Natural killer cell treated with Interleukin-12 subunit alpha and Interleukin-12 subunit beta and Interleukin-15 and Interleukin-18, amount 100 ng/mL, for 72 hours (primary cell): ENCODE measurements around the gene UBE2L5. TPM values are rescaled to one million over a fixed set of nuclear protein-coding genes. Genes with fewer than 3 reads are reported as not detected.
A peak's percentile ranks its signal among the peaks of the same experiment; 100 is the strongest.

Experiments used
- ATAC-seq, 2 donors: fragments of 150-1000 bp; cut with Tn5 transposase in 1 of 2; sonication (Bioruptor Pico), chemical (Tn5 transposase) in 1 of 2; 2 replicates each; pipeline ENCODE4 v1.10.0; 2021
- DNase-seq: peaks from one replicate; pipeline ENCODE4 v3.0.0; 2022; ENCODE audit warnings: low spot score
- H3K27ac Mint-ChIP-seq, 2 donors: 1 replicate in 1 of 2; 2 replicates in 1 of 2; pipeline ENCODE4 v1.8.0; 2022; ENCODE audit warnings: mixed read lengths in 2 of 2, mild to moderate bottlenecking in 1 of 2, moderate library complexity in 1 of 2
- H3K27me3 Mint-ChIP-seq, 2 donors: 1 replicate in 1 of 2; 2 replicates in 1 of 2; pipeline ENCODE4 v1.8.0; 2022; ENCODE audit warnings: mixed read lengths in 2 of 2
- H3K36me3 Mint-ChIP-seq: one replicate; pipeline ENCODE4 v1.8.0; 2022; ENCODE audit warnings: mixed read lengths
- H3K4me1 Mint-ChIP-seq, 2 donors: 1 replicate in 1 of 2; 2 replicates in 1 of 2; pipeline ENCODE4 v1.8.0; 2022; ENCODE audit warnings: low read depth in 2 of 2, mixed read lengths in 2 of 2, mild to moderate bottlenecking in 1 of 2
- H3K4me3 Mint-ChIP-seq: one replicate; pipeline ENCODE4 v1.8.0; 2022; ENCODE audit warnings: mixed read lengths
- H3K9me3 Mint-ChIP-seq: 2 replicates; pipeline ENCODE4 v1.8.0; 2022; ENCODE audit warnings: mixed read lengths
- total RNA-seq, 2 donors: library from RNA; stranded (reverse); gene quantifications; one replicate each; pipeline ENCODE4 v1.2.3, GENCODE V29; 2022

UBE2L5 gene
- total RNA-seq, 2 donors from 2014 or later, result not detected

GRCh38 chr13:30413842-30414241 lies 8.5 kb upstream of the UBE2L5 start:
- no peaks in the 10 kb centered on the region for H3K36me3 Mint-ChIP-seq
- no peak overlapping the region for H3K4me3 Mint-ChIP-seq
- H3K4me1 Mint-ChIP-seq, result peaks cover 0 to 3% of the 10 kb centered on the region in 2 donors
- no peak for ATAC-seq
- DNase-seq, result no peak
- H3K27me3 Mint-ChIP-seq, result no peaks in the 10 kb centered on the region
- H3K9me3 Mint-ChIP-seq, result no peaks in the 10 kb centered on the region
- H3K27ac Mint-ChIP-seq, result no peak overlapping the region

- no peaks in the 10 kb centered on the region for H3K36me3 Mint-ChIP-seq
- DNase-seq (no peak), ATAC-seq (no peak)
- no peaks in the 10 kb centered on the region for H3K27me3 Mint-ChIP-seq
- H3K9me3 Mint-ChIP-seq, result no peaks in the 10 kb centered on the region
- H3K4me1 Mint-ChIP-seq, result no peaks in the 10 kb centered on the region
- H3K4me3 Mint-ChIP-seq, result no peak overlapping the region
- H3K27ac Mint-ChIP-seq, result no peak overlapping the region
These were observed 6.8 kb upstream of the UBE2L5 start for GRCh38 chr13:30415430-30416030.

DNA sequence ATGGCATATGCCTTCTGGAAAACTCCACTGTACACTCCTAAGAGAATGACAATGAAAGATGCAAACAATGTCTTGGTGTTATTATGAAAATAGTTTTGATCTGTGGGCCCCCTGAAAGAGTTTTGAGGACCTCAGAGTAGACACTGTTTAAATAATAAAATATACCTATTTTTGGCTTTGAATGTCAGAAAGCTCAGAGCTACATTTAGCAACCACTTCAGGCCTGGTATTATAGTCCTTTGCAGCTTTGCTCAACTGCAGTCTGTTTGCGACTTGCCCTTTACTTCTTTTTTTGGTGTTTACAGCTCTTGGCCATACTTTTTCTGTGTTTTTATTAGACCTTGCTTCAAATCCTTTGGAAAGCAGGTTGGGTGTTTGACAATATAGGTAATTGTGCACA lies 5.8 kb upstream of the UBE2L5 start:
- H3K4me1 Mint-ChIP-seq, result peaks cover 5 to 8% of the 10 kb centered on the region in 2 donors
- no peak overlapping the region for H3K27ac Mint-ChIP-seq

DNA sequence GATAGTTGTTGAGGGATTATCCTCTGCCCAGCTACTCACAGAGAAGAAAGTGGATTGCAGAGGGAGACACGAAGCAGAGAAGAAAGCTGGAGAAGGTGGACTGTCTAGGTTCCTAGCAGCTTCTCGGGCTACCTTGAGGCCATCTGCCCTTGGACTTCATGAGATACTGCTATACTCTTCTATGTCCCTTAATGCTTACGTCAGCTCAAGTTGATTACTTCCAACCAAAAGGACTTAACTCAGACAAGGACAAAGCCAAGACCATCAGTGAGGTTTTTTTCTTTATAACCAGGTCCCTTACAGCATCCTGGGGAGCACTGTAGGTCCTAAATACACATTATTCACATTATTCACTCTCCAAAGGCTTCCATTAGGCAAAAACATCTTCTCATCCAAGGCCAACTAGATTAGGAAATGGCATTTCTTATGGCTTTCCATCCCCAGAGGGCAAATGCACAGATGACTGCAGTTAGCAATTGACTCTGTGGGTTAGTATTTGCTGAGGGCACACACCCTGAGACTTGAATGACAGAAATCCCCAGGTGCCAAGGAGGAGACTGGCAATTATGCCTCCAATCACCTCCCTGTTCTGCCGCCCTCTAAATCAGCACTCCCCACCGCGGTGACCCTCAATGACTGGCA lies 4.1 kb upstream of the UBE2L5 start:
- no peak for DNase-seq
- H3K4me1 Mint-ChIP-seq, result peaks cover 12% of the 10 kb centered on the region in 2 donors
- H3K9me3 Mint-ChIP-seq, result no peaks in the 10 kb centered on the region
- no peak overlapping the region for H3K27ac Mint-ChIP-seq
- no peak overlapping the region for H3K4me3 Mint-ChIP-seq
- H3K27me3 Mint-ChIP-seq, result no peaks in the 10 kb centered on the region
- no peak for ATAC-seq
- no peaks in the 10 kb centered on the region for H3K36me3 Mint-ChIP-seq

More for the DNA sequence above, 5.8 kb upstream of the UBE2L5 start:
- Mint-ChIP-seq H3K4me3 (no peak overlapping the region), H3K9me3 (no peaks in the 10 kb centered on the region), H3K36me3 (no peaks in the 10 kb centered on the region), H3K27me3 (no peaks in the 10 kb centered on the region)
- ATAC-seq (no peak), DNase-seq (no peak)

DNA sequence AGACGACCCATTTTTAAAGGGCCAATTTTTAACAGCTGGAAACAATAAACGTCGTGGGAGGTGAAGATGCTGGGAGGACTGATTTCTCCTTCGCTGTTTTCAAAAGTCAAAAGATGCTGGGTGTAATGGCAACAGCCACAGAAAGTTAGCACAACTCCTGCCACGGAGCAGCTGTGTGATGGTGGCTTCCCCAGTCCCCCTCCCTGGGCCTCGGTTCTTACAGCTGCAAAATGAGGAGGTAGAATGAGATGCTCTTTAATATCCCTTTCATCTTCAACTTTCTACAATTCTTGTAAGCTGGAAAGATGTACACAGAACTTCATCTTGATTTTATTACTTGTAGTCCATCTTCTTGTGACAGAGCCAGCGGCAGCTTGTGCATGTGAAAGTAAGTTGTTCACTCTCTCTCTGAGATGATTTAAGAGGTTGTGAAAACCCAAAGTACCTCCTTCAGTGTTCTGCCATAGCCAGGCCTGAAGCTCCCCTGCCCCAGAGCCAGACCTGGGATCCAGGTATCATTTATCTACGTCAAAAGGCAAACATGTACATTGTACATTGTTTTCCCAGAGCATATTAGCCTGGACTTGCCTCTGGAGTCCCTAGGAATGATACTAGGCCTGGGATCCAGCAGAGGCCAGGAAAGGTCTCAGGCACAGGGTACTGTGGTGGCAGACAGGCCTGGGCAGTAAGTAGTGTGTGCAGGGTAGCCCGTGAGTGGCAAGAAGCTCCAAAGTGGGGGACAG lies 3.4 kb upstream of the UBE2L5 start:
- ATAC-seq, result no peak
- Mint-ChIP-seq H3K9me3 (no peaks in the 10 kb centered on the region), H3K4me1 (peaks cover 12% of the 10 kb centered on the region in 2 donors), H3K36me3 (no peaks in the 10 kb centered on the region), H3K4me3 (no peak overlapping the region), H3K27me3 (no peaks in the 10 kb centered on the region), H3K27ac (no peak overlapping the region)
- DNase-seq, result no peak

- H3K9me3 Mint-ChIP-seq, result no peaks in the 10 kb centered on the region
- H3K4me1 Mint-ChIP-seq, result peaks cover 12% of the 10 kb centered on the region in 2 donors
- peak; percentile 58 to 75 for ATAC-seq
- H3K27ac Mint-ChIP-seq, result peak overlapping the region in 1 of 2 donors; percentile 47
- DNase-seq, result peak; percentile 67
- peak overlapping the region; percentile 68 for H3K4me3 Mint-ChIP-seq
- no peaks in the 10 kb centered on the region for H3K36me3 Mint-ChIP-seq
- H3K27me3 Mint-ChIP-seq, result no peaks in the 10 kb centered on the region
These were observed 920 bp upstream of the UBE2L5 start for GRCh38 chr13:30421093-30422053.

- H3K27ac Mint-ChIP-seq, result no peak overlapping the region
- H3K4me3 Mint-ChIP-seq, result no peak overlapping the region
- H3K9me3 Mint-ChIP-seq, result no peaks in the 10 kb centered on the region
- H3K36me3 Mint-ChIP-seq, result no peaks in the 10 kb centered on the region
- peaks cover 12% of the 10 kb centered on the region in 2 donors for H3K4me1 Mint-ChIP-seq
- no peak for DNase-seq
- H3K27me3 Mint-ChIP-seq, result no peaks in the 10 kb centered on the region
- no peak for ATAC-seq
These were observed 1.6 kb downstream of the UBE2L5 start for GRCh38 chr13:30423891-30424290.

DNA sequence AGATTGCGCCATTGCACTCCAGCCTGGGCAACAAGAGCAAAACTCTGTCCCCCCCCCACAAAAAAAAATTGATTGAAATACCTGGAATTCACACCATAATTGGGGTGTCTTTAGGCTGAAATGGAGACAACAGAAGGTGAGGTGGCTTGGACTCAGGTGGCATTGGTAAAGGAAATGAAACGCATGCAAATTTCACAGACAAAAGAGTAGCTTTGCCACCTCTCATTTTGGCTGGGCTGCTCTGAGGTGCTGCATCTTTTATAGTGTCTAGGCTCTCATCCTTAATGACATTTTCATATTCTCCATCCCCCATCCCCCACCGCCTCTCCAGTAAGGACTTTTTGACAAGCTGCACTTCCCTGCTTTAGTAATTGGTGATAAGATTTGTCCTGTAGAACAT lies 6.9 kb downstream of the UBE2L5 start:
- ATAC-seq, result no peak
- Mint-ChIP-seq H3K27ac (no peak overlapping the region), H3K4me3 (no peak overlapping the region), H3K9me3 (no peaks in the 10 kb centered on the region), H3K27me3 (peaks cover 3 to 7% of the 10 kb centered on the region in 2 donors), H3K36me3 (no peaks in the 10 kb centered on the region), H3K4me1 (peaks cover 0 to 8% of the 10 kb centered on the region in 2 donors)
- DNase-seq, result no peak

DNA sequence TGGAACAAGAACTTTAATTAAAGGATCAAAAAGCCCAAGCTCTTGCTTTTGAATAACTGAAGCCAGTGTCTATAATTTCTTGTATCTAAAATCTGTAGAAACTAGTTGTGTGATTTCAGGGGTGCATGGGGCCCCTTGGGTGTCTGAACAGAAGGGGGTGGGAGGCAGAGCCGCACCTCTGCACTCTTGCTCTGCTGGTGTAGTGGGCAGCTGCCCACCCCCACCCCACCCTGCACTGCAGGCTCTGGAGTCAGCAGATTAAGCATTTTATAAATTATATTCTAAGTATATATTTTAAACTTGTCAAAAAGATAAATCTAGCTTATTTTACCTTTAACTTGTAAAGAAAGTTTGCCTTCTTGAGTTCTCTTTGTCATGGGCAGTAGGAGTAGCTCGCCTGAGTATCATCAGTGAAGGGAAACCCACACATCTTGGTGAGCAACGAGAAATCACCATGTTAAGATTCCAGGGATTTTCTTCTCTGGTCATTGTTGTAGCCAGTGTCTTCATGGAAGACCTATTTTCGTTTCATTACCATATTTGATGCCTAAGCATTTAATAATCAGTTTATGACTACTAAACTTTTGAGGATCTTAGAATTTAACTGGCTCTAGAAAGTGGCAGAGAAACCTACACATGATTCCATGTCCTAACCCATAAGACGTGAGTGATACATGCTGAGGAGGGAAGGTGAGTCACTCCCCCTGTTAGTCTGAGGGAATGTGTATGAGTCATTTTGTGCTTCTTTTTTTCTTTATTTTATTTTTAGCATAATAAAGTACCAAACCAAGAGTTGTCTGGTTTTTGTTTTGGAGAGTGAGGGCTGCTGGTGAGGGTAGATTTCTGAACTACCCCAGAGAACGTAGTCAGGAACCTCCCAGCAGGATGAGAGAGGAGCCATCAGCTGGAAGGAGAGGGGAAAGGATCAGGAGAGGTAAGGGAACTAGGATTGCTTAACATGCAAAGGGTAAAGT lies 7.7 kb downstream of the UBE2L5 start:
- Mint-ChIP-seq H3K4me3 (peak overlapping the region; percentile 71), H3K9me3 (no peaks in the 10 kb centered on the region), H3K4me1 (peaks cover 0 to 8% of the 10 kb centered on the region in 2 donors), H3K27me3 (peaks cover 3 to 7% of the 10 kb centered on the region in 2 donors), H3K36me3 (no peaks in the 10 kb centered on the region), H3K27ac (peak overlapping the region in 1 of 2 donors; percentile 34)
- no peak for DNase-seq
- ATAC-seq, result peak; percentile 55 to 88

GRCh38 chr13:30431269-30431940 lies 9.1 kb downstream of the UBE2L5 start:
- Mint-ChIP-seq H3K4me1 (peaks cover 0 to 8% of the 10 kb centered on the region in 2 donors), H3K27me3 (peaks cover 5 to 7% of the 10 kb centered on the region in 2 donors), H3K4me3 (no peak overlapping the region)

DNA sequence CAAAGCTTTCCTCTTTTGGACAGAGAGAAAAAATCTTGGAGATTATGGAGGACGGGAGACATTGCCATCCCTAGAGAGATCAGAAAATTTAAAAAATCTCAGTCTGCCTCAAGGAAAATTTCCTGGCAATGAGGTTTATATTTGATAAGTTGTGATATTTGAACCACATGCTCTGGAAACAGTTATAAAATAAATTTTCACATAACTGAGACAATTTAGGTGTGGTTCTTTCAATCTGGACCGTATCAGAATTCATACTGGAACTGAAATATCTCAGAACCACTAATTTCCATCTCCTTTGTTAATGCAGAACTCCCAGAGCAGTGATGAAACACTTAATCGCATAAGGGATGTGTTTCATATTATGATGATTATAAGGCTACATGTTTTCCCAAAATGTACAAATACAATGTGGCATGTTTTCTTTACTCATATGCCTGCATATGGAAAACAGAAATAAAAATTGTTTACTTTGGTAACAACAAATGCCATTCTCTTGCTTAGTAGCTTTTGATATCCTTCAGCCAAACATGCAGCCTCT lies 13.7 kb downstream of the UBE2L5 start:
- ATAC-seq (no peak), DNase-seq (no peak)
- H3K27ac Mint-ChIP-seq, result no peak overlapping the region
- H3K4me3 Mint-ChIP-seq, result no peak overlapping the region
- H3K36me3 Mint-ChIP-seq, result no peaks in the 10 kb centered on the region
- H3K27me3 Mint-ChIP-seq, result peaks cover 0 to 6% of the 10 kb centered on the region in 2 donors
- peaks cover 0 to under 1% of the 10 kb centered on the region in 2 donors for H3K4me1 Mint-ChIP-seq
- no peaks in the 10 kb centered on the region for H3K9me3 Mint-ChIP-seq

More at GRCh38 chr13:30431269-30431940, 9.1 kb downstream of the UBE2L5 start:
- Mint-ChIP-seq H3K9me3 (no peaks in the 10 kb centered on the region), H3K36me3 (no peaks in the 10 kb centered on the region), H3K27ac (no peak overlapping the region)
- no peak for ATAC-seq
- no peak for DNase-seq

DNA sequence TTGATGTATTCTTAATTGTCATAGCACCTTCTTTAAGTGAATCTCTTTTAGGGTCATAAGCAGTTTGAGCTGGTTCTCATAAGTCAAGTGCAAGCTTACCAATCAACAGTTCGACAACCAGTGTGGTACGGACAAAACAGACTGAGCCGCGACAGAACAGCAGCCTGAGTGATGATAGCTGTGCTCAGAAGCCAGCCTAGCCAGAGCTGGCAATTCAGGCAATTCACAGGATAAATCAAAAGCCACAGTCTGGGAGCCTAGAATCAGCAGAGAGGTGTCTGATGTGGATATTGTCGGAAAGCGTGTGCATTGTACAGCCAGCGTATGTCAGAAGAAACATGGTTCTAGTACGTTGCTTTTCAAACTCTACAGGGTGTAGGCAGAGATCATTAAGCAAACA lies 14.9 kb downstream of the UBE2L5 start:
- H3K27ac Mint-ChIP-seq, result no peak overlapping the region
- DNase-seq, result no peak
- peaks cover 4% of the 10 kb centered on the region in 2 donors for H3K4me1 Mint-ChIP-seq
- H3K9me3 Mint-ChIP-seq, result no peaks in the 10 kb centered on the region
- ATAC-seq, result no peak
- no peaks in the 10 kb centered on the region for H3K36me3 Mint-ChIP-seq
- no peak overlapping the region for H3K4me3 Mint-ChIP-seq
- peaks cover 0 to 6% of the 10 kb centered on the region in 2 donors for H3K27me3 Mint-ChIP-seq
